HG02678 (cell line): ENCODE measurements around the gene GPX2.

Source experiments
- ATAC-seq: cut with Tn5 transposase; IDR thresholded peaks from one replicate; pipeline ENCODE4 v1.9.1; 2021; ENCODE audit warnings: mild to moderate bottlenecking, moderate library complexity; ENCODE audit not compliant: unreplicated experiment

GPX2 gene

GRCh38 chr14:64960762-64961276 is 18.3 kb upstream of the GPX2 start:
- ATAC-seq: no peak

- ATAC-seq: no peak
Measured at GRCh38 chr14:64958743-64959142, 16.2 kb upstream of the GPX2 start.

- no peak for ATAC-seq
Measured at GRCh38 chr14:64958201-64958600, 15.7 kb upstream of the GPX2 start.

GRCh38 chr14:64956697-64957406 is 14.3 kb upstream of the GPX2 start:
- ATAC-seq: no peak

- no peak for ATAC-seq
Measured at GRCh38 chr14:64955297-64955696, 12.8 kb upstream of the GPX2 start.

- ATAC-seq: no peak
Measured at GRCh38 chr14:64954491-64955240, 12.1 kb upstream of the GPX2 start.

GRCh38 chr14:64953661-64954060 is 11.1 kb upstream of the GPX2 start:
- ATAC-seq: no peak

- no peak for ATAC-seq
Measured at GRCh38 chr14:64953310-64953654, 10.7 kb upstream of the GPX2 start.

GRCh38 chr14:64952598-64953309 is 10.2 kb upstream of the GPX2 start:
- peak; percentile 56 for ATAC-seq

GRCh38 chr14:64951724-64952123 is 9.2 kb upstream of the GPX2 start:
- no peak for ATAC-seq

- ATAC-seq: no peak
Measured at GRCh38 chr14:64951291-64951690, 8.7 kb upstream of the GPX2 start.

GRCh38 chr14:64950889-64951288 is 8.3 kb upstream of the GPX2 start:
- no peak for ATAC-seq

GRCh38 chr14:64948612-64949210 is 6.2 kb upstream of the GPX2 start:
- ATAC-seq: no peak

GRCh38 chr14:64947710-64948611 is 5.4 kb upstream of the GPX2 start:
- no peak for ATAC-seq

- ATAC-seq: no peak
Measured at GRCh38 chr14:64946310-64947045, 3.9 kb upstream of the GPX2 start.

- ATAC-seq: no peak
Measured at GRCh38 chr14:64945431-64946178, 3.1 kb upstream of the GPX2 start.

GRCh38 chr14:64944861-64945260 is 2.3 kb upstream of the GPX2 start:
- no peak for ATAC-seq

GRCh38 chr14:64944041-64944440 is 1.5 kb upstream of the GPX2 start:
- no peak for ATAC-seq

- no peak for ATAC-seq
Measured at GRCh38 chr14:64943556-64943955, 1.0 kb upstream of the GPX2 start.
